Activated CD8-positive, alpha-beta T cell treated with anti-CD3 and anti-CD28 coated beads, Interleukin-2, amount 10 ng/mL, durations not matched to agents 7 days and 5 days (primary cell): ENCODE results near the gene ANLN. TPM values are rescaled to one million over a fixed set of nuclear protein-coding genes. Genes with fewer than 3 reads are reported as not detected.

ENCODE experiments used
- ATAC-seq: fragments of 150-1000 bp; cut with Tn5 transposase; one replicate; pipeline ENCODE4 v1.10.0; 2021; ENCODE audit warnings: moderate library complexity
- CTCF ChIA-PET: fragments of 350-600 bp; sonication (Branson Sonifier 250); formaldehyde crosslinking; loops from one replicate; lab custom pipeline; 2021; ENCODE audit warnings: antibody characterized with exemption; lab: Charles Lee
- POLR2A ChIA-PET: fragments of 350-600 bp; sonication (Branson Sonifier 250); formaldehyde crosslinking; loops from one replicate; lab custom pipeline; 2021; ENCODE audit warnings: antibody characterized with exemption; lab: Charles Lee
- DNase-seq: peaks from one replicate; pipeline ENCODE4 v3.0.0-alpha.2; 2020
- H3K27ac Mint-ChIP-seq: one replicate; pipeline ENCODE4 v1.8.0; 2021; ENCODE audit warnings: mild to moderate bottlenecking, mixed read lengths
- H3K27me3 Mint-ChIP-seq: one replicate; pipeline ENCODE4 v1.8.0; 2021; ENCODE audit warnings: low read depth, mixed read lengths
- H3K36me3 Mint-ChIP-seq: one replicate; pipeline ENCODE4 v1.8.0; 2021; ENCODE audit warnings: low read depth, mixed read lengths
- H3K4me1 Mint-ChIP-seq: one replicate; pipeline ENCODE4 v1.8.0; 2021; ENCODE audit warnings: low read depth, mixed read lengths
- H3K4me3 Mint-ChIP-seq: one replicate; pipeline ENCODE4 v1.8.0; 2021; ENCODE audit warnings: mild to moderate bottlenecking, mixed read lengths
- H3K9me3 Mint-ChIP-seq: one replicate; pipeline ENCODE4 v1.8.0; 2022; ENCODE audit warnings: mixed read lengths; ENCODE audit not compliant: insufficient read depth
- total RNA-seq, 2 experiments: library from RNA; stranded (reverse); gene quantifications; one replicate each; pipeline ENCODE4 v1.2.3, GENCODE V29; 2021

The ANLN gene
- total RNA-seq, 2 experiments from 2014 or later: 80.8 to 83.3 TPM

- no peak overlapping the region for H3K4me3 Mint-ChIP-seq
- H3K27me3 Mint-ChIP-seq: no peaks in the 10 kb centered on the region
- H3K9me3 Mint-ChIP-seq: no peaks in the 10 kb centered on the region
- no peak for DNase-seq
- no peak overlapping the region for H3K27ac Mint-ChIP-seq
- ATAC-seq: no peak
- CTCF ChIA-PET: no interaction called here
- POLR2A ChIA-PET: no interaction called here
- H3K4me1 Mint-ChIP-seq: no peaks in the 10 kb centered on the region
- H3K36me3 Mint-ChIP-seq: peaks cover 50% of the 10 kb centered on the region
Observed at GRCh38 chr7:36416251-36416650, 26.6 kb downstream of the ANLN start.

- no peak overlapping the region for H3K27ac Mint-ChIP-seq
Observed at GRCh38 chr7:36420307-36420706, 30.6 kb downstream of the ANLN start.

GRCh38 chr7:36422072-36422471 lies 32.4 kb downstream of the ANLN start:
- POLR2A ChIA-PET: no interaction called here
- no peaks in the 10 kb centered on the region for H3K9me3 Mint-ChIP-seq
- H3K4me3 Mint-ChIP-seq: no peak overlapping the region
- no peaks in the 10 kb centered on the region for H3K27me3 Mint-ChIP-seq
- no peak overlapping the region for H3K27ac Mint-ChIP-seq
- no peak for DNase-seq
- ATAC-seq: no peak
- CTCF ChIA-PET: no interaction called here
- no peaks in the 10 kb centered on the region for H3K4me1 Mint-ChIP-seq
- H3K36me3 Mint-ChIP-seq: peaks cover 71% of the 10 kb centered on the region

More at GRCh38 chr7:36420307-36420706, 30.6 kb downstream of the ANLN start:
- no peaks in the 10 kb centered on the region for H3K9me3 Mint-ChIP-seq
- H3K4me3 Mint-ChIP-seq: no peak overlapping the region
- H3K36me3 Mint-ChIP-seq: peaks cover 69% of the 10 kb centered on the region
- DNase-seq (no peak), ATAC-seq (no peak)
- ChIA-PET CTCF (no interaction called here), POLR2A (no interaction called here)
- no peaks in the 10 kb centered on the region for H3K4me1 Mint-ChIP-seq
- H3K27me3 Mint-ChIP-seq: no peaks in the 10 kb centered on the region

DNA sequence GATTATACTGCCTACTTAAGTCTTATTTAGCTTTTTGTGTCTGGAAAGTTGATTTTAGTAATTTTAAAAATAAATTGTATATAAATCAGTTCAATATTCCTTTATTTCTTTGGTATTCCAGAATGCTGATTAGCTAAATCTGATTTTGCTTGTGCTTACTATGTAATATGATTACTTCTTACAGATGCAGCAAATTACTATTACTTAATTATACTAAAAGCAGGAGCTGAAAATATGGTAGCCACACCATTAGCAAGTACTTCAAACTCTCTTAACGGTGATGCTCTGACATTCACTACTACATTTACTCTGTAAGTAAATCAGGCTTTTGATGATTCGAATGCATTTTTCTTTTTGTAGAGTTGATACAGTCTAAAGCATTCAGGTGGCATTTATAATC lies 34.0 kb downstream of the ANLN start:
- no peak for ATAC-seq

DNA sequence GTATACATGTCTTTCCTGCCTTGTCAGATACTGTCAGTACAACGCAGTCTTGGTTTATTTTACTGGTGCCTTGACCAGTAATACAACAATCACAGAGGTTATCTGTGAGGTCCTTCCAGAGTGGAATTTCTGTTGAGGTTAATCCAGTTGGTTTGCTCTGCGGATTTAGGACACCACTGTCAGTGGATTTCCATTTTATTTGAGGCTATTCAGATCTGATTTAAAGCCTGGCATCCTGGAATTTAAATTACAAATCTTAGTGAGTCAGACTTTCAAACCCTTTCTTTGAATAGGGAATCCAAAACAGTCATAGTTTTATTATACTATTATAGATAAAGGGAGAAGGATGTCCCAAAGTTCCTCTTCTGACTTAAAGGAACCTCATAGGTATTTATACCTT lies 40.5 kb downstream of the ANLN start:
- H3K36me3 Mint-ChIP-seq: peaks cover 72% of the 10 kb centered on the region
- ATAC-seq (no peak), DNase-seq (no peak)
- H3K27ac Mint-ChIP-seq: no peak overlapping the region
- ChIA-PET CTCF (no interaction called here), POLR2A (no interaction called here)
- H3K4me1 Mint-ChIP-seq: no peaks in the 10 kb centered on the region
- H3K9me3 Mint-ChIP-seq: no peaks in the 10 kb centered on the region
- no peaks in the 10 kb centered on the region for H3K27me3 Mint-ChIP-seq
- no peak overlapping the region for H3K4me3 Mint-ChIP-seq

More for the DNA sequence above, 34.0 kb downstream of the ANLN start:
- no peak overlapping the region for H3K4me3 Mint-ChIP-seq
- H3K4me1 Mint-ChIP-seq: no peaks in the 10 kb centered on the region
- DNase-seq: no peak
- no peaks in the 10 kb centered on the region for H3K27me3 Mint-ChIP-seq
- H3K36me3 Mint-ChIP-seq: peaks cover 67% of the 10 kb centered on the region
- no peaks in the 10 kb centered on the region for H3K9me3 Mint-ChIP-seq
- ChIA-PET CTCF (no interaction called here), POLR2A (no interaction called here)
- H3K27ac Mint-ChIP-seq: no peak overlapping the region

GRCh38 chr7:36430881-36431280 lies 41.2 kb downstream of the ANLN start:
- no peak for ATAC-seq
- ChIA-PET POLR2A (no interaction called here), CTCF (interaction anchor here (2.4 kb wide), 1 partner anchor 11 kb away, joined by 11 read pairs; no protein-coding TSS in a partner anchor)
- no peak overlapping the region for H3K27ac Mint-ChIP-seq
- no peaks in the 10 kb centered on the region for H3K9me3 Mint-ChIP-seq
- no peaks in the 10 kb centered on the region for H3K4me1 Mint-ChIP-seq
- H3K27me3 Mint-ChIP-seq: no peaks in the 10 kb centered on the region
- no peak for DNase-seq
- peaks cover 70% of the 10 kb centered on the region for H3K36me3 Mint-ChIP-seq
- no peak overlapping the region for H3K4me3 Mint-ChIP-seq

- no peak overlapping the region for H3K27ac Mint-ChIP-seq
- no peak for DNase-seq
- H3K9me3 Mint-ChIP-seq: no peaks in the 10 kb centered on the region
- ATAC-seq: no peak
- H3K4me3 Mint-ChIP-seq: no peak overlapping the region
- CTCF ChIA-PET: interaction anchor here (0.9 kb wide), 1 partner anchor 744 kb away, joined by 4 read pairs; no protein-coding TSS in a partner anchor
- no peaks in the 10 kb centered on the region for H3K27me3 Mint-ChIP-seq
- peaks cover 44% of the 10 kb centered on the region for H3K36me3 Mint-ChIP-seq
- no peaks in the 10 kb centered on the region for H3K4me1 Mint-ChIP-seq
- POLR2A ChIA-PET: interaction anchor here (1.3 kb wide), 1 partner anchor 12 kb away, joined by 3 read pairs; no protein-coding TSS in a partner anchor
Observed at GRCh38 chr7:36438211-36438610, 48.5 kb downstream of the ANLN start.

DNA sequence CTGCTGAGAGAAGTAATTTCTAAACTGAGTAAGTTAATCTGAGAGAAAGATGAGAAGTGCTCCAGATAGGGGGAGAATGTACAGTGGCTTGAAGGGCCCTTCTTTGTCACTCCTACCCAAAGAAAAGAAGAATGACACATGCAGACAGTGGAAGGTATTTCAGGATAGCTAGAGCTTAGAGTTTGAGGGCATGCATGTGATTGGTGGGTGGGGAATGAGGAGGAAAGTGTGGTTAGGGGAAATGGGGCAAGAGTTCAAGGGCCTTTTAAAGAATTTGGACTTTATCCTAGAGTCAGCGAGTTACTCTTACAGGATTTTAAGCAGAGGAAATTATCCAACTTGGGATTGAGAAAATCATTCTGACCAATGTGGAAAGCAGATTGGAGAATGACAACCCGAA lies 50.0 kb downstream of the ANLN start:
- CTCF ChIA-PET: interaction anchor here (1.9 to 3.6 kb wide), 2 partner anchors 36 to 743 kb away, joined by 6 to 29 read pairs; no protein-coding TSS in a partner anchor
- no peak overlapping the region for H3K27ac Mint-ChIP-seq
- ATAC-seq: no peak
- no peaks in the 10 kb centered on the region for H3K4me1 Mint-ChIP-seq
- no peaks in the 10 kb centered on the region for H3K27me3 Mint-ChIP-seq
- peaks cover 33% of the 10 kb centered on the region for H3K36me3 Mint-ChIP-seq
- no peaks in the 10 kb centered on the region for H3K9me3 Mint-ChIP-seq
- no peak overlapping the region for H3K4me3 Mint-ChIP-seq
- POLR2A ChIA-PET: no interaction called here
- no peak for DNase-seq

DNA sequence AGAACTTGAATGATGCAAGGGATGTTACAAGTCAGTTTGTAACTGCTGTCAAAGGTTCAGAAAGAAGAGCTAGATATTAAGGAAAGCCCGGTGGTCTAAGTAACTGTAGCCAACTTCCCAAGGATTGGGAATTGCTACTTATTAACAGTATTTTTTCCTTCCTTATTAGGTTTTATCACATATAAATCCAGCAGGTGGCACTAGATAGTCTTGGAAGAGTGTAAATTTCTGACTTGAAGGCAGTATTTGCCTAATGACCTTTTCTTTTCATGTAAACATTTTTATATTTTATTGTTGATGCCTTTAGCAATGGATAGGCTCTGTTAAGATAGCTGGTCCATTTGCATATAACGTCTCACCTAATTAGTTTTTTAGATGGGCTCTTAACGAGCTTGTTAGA lies 51.2 kb downstream of the ANLN start:
- CTCF ChIA-PET: interaction anchor here (0.8 to 3.6 kb wide), 20 partner anchors 9 to 764 kb away, joined by 3 to 29 read pairs (median 4); no protein-coding TSS in a partner anchor
- peaks cover 33% of the 10 kb centered on the region for H3K36me3 Mint-ChIP-seq

GRCh38 chr7:36441344-36442022 lies 51.8 kb downstream of the ANLN start:
- ChIA-PET POLR2A (interaction anchor here (0.7 kb wide), 1 partner anchor 48 kb away, joined by 3 read pairs; no protein-coding TSS in a partner anchor), CTCF (interaction anchor here (0.6 to 3.6 kb wide), 27 partner anchors 9 to 912 kb away, joined by 3 to 29 read pairs (median 3); no protein-coding TSS in a partner anchor)
- DNase-seq (no peak), ATAC-seq (no peak)
- H3K27me3 Mint-ChIP-seq: no peaks in the 10 kb centered on the region
- peaks cover 3% of the 10 kb centered on the region for H3K9me3 Mint-ChIP-seq
- H3K36me3 Mint-ChIP-seq: peaks cover 34% of the 10 kb centered on the region
- H3K27ac Mint-ChIP-seq: no peak overlapping the region
- H3K4me3 Mint-ChIP-seq: no peak overlapping the region
- no peaks in the 10 kb centered on the region for H3K4me1 Mint-ChIP-seq

More for the DNA sequence above, 51.2 kb downstream of the ANLN start:
- DNase-seq (no peak), ATAC-seq (no peak)
- Mint-ChIP-seq H3K27me3 (no peaks in the 10 kb centered on the region), H3K4me1 (no peaks in the 10 kb centered on the region), H3K4me3 (no peak overlapping the region), H3K9me3 (no peaks in the 10 kb centered on the region), H3K27ac (no peak overlapping the region)
- POLR2A ChIA-PET: no interaction called here

DNA sequence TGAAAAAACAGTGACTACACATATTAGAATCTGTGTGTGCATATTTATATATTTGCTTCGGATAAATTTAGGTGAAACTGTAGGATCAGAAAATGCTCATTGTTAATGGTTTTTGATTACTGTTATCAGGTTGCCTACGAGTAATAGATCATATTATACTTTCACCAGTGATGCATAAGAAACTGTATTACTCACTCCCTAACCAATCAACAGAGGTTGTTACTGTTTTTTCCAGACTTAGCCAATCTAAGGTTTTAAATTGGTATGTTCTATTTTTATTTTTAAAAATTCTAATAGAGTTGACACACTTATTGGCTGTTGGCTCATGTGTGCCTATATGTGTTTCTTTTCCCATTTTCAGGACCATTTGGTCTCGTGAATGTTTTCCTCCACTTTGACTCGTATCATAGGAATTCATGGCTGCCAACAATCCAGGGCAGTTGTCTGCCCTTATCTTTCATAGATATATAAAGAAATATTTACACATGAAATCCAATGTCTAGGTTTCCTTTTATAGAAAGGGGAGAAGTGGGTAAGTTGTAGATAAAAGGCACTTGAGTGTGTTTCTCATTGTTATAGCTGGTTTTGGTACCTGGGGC lies 59.2 kb downstream of the ANLN start:
- Mint-ChIP-seq H3K4me3 (no peak overlapping the region), H3K27me3 (no peaks in the 10 kb centered on the region), H3K36me3 (peaks cover 68% of the 10 kb centered on the region), H3K4me1 (no peaks in the 10 kb centered on the region), H3K27ac (no peak overlapping the region), H3K9me3 (peaks cover 3% of the 10 kb centered on the region)
- CTCF ChIA-PET: interaction anchor here (2.9 kb wide), 1 partner anchor 7 kb away, joined by 20 read pairs; no protein-coding TSS in a partner anchor
- no peak for ATAC-seq
- DNase-seq: no peak
- POLR2A ChIA-PET: no interaction called here

GRCh38 chr7:36449685-36450084 lies 60.0 kb downstream of the ANLN start:
- ATAC-seq: no peak
- DNase-seq: no peak
- Mint-ChIP-seq H3K9me3 (peaks cover 3% of the 10 kb centered on the region), H3K4me1 (no peaks in the 10 kb centered on the region), H3K27ac (no peak overlapping the region), H3K36me3 (peaks cover 74% of the 10 kb centered on the region), H3K4me3 (no peak overlapping the region), H3K27me3 (no peaks in the 10 kb centered on the region)
- ChIA-PET POLR2A (interaction anchor here (1.0 kb wide), 1 partner anchor 11 kb away, joined by 3 read pairs; no protein-coding TSS in a partner anchor), CTCF (interaction anchor here (2.9 kb wide), 1 partner anchor 8 kb away, joined by 20 read pairs; no protein-coding TSS in a partner anchor)
